ENCODE data around the gene ANKRD52.

GRCh38 chr12:56244494-56244893 is 13.7 kb downstream of the ANKRD52 start:
- no peak for TF ChIP-seq CTCF (IDR thresholded peaks at IDR 0.05 in 4 of 5, conservative IDR thresholded peaks at IDR 0.05 in 1 of 5)
- TF ChIP-seq POLR2A (IDR thresholded peaks at IDR 0.05): no peak

All from gastrocnemius medialis (tissue), 4 donors.